GM18867 (cell line): Measurements from ENCODE around the gene NDRG2.

ENCODE experiments used
- ATAC-seq: cut with Tn5 transposase; IDR thresholded peaks from one replicate; pipeline ENCODE4 v1.9.1; 2021; ENCODE audit warnings: mild to moderate bottlenecking, moderate library complexity; ENCODE audit not compliant: unreplicated experiment

NDRG2 gene

DNA sequence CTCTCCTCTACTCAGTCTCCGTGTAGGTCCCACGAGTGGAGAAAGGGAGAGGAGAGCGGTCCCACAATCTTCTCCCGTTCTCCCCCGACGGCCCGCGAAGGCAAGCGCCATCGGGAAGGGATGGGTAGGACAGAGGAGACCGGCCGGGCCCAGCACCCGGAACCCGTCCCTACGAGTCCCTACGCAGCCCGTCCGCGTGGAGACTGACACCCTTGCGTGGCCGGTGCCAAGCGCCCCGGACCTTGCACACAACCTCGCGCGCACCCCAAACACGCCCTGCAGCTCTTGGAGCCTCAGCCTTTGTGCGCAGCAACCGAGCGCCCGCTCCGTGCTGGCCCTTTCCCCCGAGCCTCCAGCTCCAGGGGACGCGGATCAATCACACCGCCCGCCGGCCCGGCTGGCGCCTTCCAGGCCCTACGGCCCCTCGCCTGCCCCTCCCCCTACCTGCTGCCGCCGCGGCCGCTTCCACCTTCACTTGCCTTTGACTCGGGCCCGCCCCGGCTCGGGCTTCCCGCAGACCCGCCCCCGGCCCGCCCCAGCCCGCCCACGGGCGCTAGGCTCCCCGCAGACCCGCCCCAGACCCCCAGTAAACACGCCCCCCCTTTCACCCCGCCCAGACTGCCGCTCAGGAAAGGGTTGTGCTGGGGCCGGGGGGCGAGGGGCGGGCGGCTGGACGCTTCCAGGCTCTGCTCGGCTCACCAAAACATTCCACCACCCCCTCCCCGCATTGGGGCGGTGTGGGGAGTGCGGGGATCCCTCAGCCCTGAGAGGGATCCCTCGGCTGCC, at the start of gene NDRG2:
Gene NDRG2 (minus strand): TSS at position 477 of the 786 bp plus-strand sequence. CDS start 1,746 bp downstream, outside the sequence.
- ATAC-seq: no peak

DNA sequence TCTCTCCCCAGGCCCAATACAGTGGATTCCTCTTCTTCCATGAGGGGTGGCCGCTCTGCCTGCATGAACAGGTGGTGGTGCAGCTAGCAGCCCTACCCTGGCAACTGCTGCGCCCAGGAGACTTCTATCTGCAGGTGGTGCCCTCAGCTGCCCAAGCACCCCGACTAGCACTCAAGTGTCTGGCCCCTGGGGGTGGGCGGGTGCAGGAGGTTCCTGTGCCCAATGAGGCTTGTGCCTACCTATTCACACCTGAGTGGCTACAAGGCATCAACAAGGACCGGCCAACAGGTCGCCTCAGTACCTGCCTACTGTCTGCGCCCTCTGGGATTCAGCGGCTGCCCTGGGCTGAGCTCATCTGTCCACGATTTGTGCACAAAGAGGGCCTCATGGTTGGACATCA, 49.1 kb upstream of the NDRG2 start:
- no peak for ATAC-seq

GRCh38 chr14:21072781-21073339, 48.0 kb upstream of the NDRG2 start:
- no peak for ATAC-seq

GRCh38 chr14:21072031-21072473, 47.2 kb upstream of the NDRG2 start:
- ATAC-seq: no peak

- peak; percentile 65 for ATAC-seq
Measured at GRCh38 chr14:21071225-21072030, 46.6 kb upstream of the NDRG2 start.

GRCh38 chr14:21070610-21071224, 45.9 kb upstream of the NDRG2 start:
- ATAC-seq: peak; percentile 14

GRCh38 chr14:21070083-21070609, 45.3 kb upstream of the NDRG2 start, which contains the start of gene ARHGEF40:
Gene ARHGEF40, plus strand, starts transcription at chr14:21070304. Its CDS starts 93 bp downstream, at chr14:21070397.
- no peak for ATAC-seq

GRCh38 chr14:21069388-21070082, 44.7 kb upstream of the NDRG2 start:
- no peak for ATAC-seq

DNA sequence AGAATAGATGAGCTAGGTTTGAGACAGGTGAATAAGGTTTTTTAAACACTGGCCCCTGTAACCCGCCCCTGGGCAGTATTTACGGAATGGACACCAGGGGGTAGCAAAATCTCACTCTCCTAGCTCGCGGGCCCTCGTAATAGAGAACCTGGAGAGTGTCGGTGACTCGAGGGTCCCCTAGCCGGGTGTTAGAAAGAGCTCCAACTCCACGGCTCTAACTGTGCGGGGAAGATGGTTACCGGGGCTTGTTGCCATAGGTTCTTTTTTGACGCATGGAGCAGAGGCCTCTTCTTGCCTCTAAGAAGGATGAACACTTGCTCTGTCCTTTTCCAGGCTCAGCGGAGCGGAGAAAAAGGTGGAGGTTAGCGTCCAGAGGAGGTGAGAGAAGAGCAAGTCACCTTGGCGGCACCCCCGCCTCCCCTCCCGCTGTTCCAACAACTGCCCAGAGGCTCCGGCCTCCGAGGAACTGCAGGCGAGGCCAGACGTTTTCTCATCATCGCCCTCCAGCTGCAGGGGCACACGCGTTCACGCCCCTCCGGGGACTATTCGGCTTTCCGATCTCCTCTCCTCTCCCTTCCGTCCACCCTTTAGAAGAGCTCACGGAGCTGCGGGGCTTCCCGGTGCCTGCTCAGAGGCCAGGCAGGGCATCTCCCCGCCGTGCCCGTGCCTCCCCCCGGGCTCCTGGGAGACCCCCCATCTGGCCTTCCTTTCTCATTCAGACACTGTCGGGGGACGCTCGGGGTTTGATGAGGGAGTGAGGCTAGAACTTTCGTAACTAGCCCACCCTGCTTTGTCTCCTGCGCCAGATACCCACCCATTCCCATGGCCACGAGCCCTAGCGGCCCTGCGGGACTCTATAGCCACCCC, 43.9 kb upstream of the NDRG2 start:
- ATAC-seq: no peak

- no peak for ATAC-seq
Measured at GRCh38 chr14:21066882-21067502, 42.1 kb upstream of the NDRG2 start.

- ATAC-seq: no peak
Measured at GRCh38 chr14:21063479-21063878, 38.6 kb upstream of the NDRG2 start.

- no peak for ATAC-seq
Measured at GRCh38 chr14:21061347-21061668, 36.4 kb upstream of the NDRG2 start.

DNA sequence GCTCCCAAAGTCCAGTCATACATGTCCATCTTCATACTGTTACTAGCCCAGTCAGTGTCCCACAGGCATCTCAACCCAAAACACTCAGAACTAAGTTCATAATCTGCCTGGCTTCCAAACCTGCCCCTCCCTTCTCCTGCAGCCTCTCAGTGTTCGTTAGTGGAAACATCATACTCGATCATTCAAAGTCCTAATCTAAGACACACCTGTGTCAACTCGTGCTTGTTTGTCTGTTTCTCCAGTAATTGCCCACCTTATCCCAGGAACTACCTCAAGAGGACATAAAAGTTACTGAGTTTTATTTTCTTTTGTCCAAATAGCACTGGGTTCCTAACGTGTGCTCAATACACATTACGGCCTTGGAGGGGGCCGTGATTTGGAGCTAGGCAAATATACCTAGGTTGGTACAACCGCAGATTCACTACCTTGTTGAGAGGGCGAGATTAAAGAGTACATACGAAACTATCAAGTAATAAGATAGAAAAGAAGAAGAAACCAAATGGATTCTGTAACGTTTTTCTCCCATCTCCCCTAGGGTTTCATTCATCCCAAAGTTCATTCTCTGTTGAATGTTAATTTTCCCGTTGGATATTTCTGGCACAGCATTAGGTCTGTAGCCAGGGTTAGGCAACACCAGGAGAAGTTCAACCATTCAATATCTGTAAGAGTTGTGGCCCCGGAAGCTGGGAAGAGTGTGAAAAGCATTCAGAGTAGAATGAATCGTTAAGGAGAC, 35.9 kb upstream of the NDRG2 start:
- ATAC-seq: no peak

DNA sequence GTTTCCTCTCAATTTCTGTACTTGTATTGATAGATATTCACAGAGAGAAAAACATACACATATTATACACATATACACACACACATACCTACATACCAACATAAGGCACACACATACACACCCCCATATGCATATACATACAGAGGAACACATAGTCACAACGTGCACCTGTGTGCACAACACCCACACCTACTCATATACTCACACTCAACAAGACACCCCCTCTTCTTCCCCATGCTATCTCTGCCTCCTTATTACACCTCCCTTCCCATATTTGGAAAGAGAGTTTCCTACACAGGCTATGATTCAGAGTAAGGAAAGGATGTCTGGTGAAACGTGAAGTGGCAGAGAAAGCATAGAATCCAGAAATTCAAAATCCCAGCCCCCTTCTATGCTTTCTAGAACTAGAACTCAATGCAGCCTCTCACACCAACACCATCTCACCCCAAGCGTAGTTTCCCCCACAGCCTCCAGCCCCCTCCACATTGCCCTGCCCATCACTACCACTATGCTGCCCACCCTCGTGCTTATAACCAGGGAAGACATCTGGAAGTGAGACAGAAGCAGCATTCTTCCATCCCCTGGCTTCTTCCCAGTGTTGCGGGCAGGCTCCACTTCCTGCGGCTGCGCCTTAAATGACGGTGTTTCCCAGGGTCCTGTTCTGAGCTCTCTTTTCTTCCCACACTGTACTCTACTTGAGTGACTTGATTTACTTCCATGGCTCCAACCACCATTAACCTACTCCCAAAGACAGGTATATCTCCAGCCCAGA, 35.2 kb upstream of the NDRG2 start:
- ATAC-seq: no peak

GRCh38 chr14:21058903-21059302, 34.0 kb upstream of the NDRG2 start:
- ATAC-seq: no peak

- no peak for ATAC-seq
Measured at GRCh38 chr14:21057803-21058675, 33.2 kb upstream of the NDRG2 start, which contains the start of gene RNASE8. Gene RNASE8, plus strand, starts transcription at chr14:21057822. Its CDS starts 71 bp downstream, at chr14:21057893.
